Adrenal gland (tissue), 5 donors: ENCODE measurements around the gene RPH3AL.

ENCODE experiments used
- CTCF ChIP-seq, 6 experiments: fragments of 450-650 bp in 4 of 6; fragments of 200-600 bp in 2 of 6; sonication (generic) in 1 of 6; IDR thresholded peaks; 1 replicate in 5 of 6; 2 replicates in 1 of 6; pipeline versions ENCODE4 v1.5.1 to v1.8.0; 2016 to 2021; ENCODE audit warnings: antibody characterized with exemption in 6 of 6, mild to moderate bottlenecking in 2 of 6, moderate library complexity in 1 of 6
- POLR2A ChIP-seq, 2 donors: fragments of 450-650 bp; IDR thresholded peaks; one replicate each; pipeline ENCODE4 v1.6.1; 2017; ENCODE audit warnings: antibody characterized with exemption in 2 of 2, mild to moderate bottlenecking in 2 of 2, moderate library complexity in 1 of 2
- donor health status: DM: no; HTN: no; CAD: no.

- TF ChIP-seq CTCF (IDR thresholded peaks at IDR 0.05) (no peak), POLR2A (IDR thresholded peaks at IDR 0.05) (no peak)
These were observed 53.1 kb downstream of the RPH3AL start for GRCh38 chr17:299546-299945.
